ENCODE data around the gene NPBWR2.
"Not testable (repeated sequence)": the region's sequence is repeated elsewhere in the genome, so short reads cannot be mapped to it uniquely, and the experiment has no call there.

NPBWR2 gene

GRCh38 chr20:64143018-64143801 lies 35.8 kb upstream of the NPBWR2 start:
- no peak for DNase-seq (ENCODE audit: low read depth in 2 of 2)

GRCh38 chr20:64142590-64142989 lies 35.2 kb upstream of the NPBWR2 start:
- DNase-seq (ENCODE audit: low read depth in 2 of 2): no peak

GRCh38 chr20:64140956-64141355 lies 33.6 kb upstream of the NPBWR2 start:
- DNase-seq (ENCODE audit: low read depth in 2 of 2): no peak

GRCh38 chr20:64140061-64140931 lies 32.9 kb upstream of the NPBWR2 start:
- DNase-seq (ENCODE audit: low read depth in 2 of 2): no peak

GRCh38 chr20:64139199-64140060 lies 32.1 kb upstream of the NPBWR2 start:
- DNase-seq (ENCODE audit: low read depth in 2 of 2): no peak

- no peak for DNase-seq (ENCODE audit: low read depth in 2 of 2)
Observed at GRCh38 chr20:64138276-64138815, 31.0 kb upstream of the NPBWR2 start.

GRCh38 chr20:64137598-64138031 lies 30.2 kb upstream of the NPBWR2 start:
- DNase-seq (ENCODE audit: low read depth in 2 of 2): no peak

GRCh38 chr20:64136004-64136710 lies 28.8 kb upstream of the NPBWR2 start:
- no peak for DNase-seq (ENCODE audit: low read depth in 2 of 2)

GRCh38 chr20:64134744-64135143 lies 27.4 kb upstream of the NPBWR2 start:
- DNase-seq (ENCODE audit: low read depth in 2 of 2): not testable (repeated sequence)

GRCh38 chr20:64133951-64134407 lies 26.6 kb upstream of the NPBWR2 start:
- no peak for DNase-seq (ENCODE audit: low read depth in 2 of 2)

GRCh38 chr20:64131406-64131805 lies 24.0 kb upstream of the NPBWR2 start:
- DNase-seq (ENCODE audit: low read depth in 2 of 2): no peak

GRCh38 chr20:64130876-64131275 lies 23.5 kb upstream of the NPBWR2 start:
- DNase-seq (ENCODE audit: low read depth in 2 of 2): no peak

- no peak for DNase-seq (ENCODE audit: low read depth in 2 of 2)
Observed at GRCh38 chr20:64130271-64130670, 22.9 kb upstream of the NPBWR2 start.

GRCh38 chr20:64129146-64129782 lies 21.9 kb upstream of the NPBWR2 start:
- no peak for DNase-seq (ENCODE audit: low read depth in 2 of 2)

- not testable (repeated sequence) for DNase-seq (ENCODE audit: low read depth in 2 of 2)
Observed at GRCh38 chr20:64123517-64123916, 16.2 kb upstream of the NPBWR2 start.

- DNase-seq (ENCODE audit: low read depth in 2 of 2): not testable (repeated sequence)
Observed at GRCh38 chr20:64122927-64123326, 15.6 kb upstream of the NPBWR2 start.

GRCh38 chr20:64121586-64121985 lies 14.2 kb upstream of the NPBWR2 start:
- DNase-seq (ENCODE audit: low read depth in 2 of 2): no peak

- no peak for DNase-seq (ENCODE audit: low read depth in 2 of 2)
Observed at GRCh38 chr20:64119681-64120341, 12.4 kb upstream of the NPBWR2 start.

- no peak for DNase-seq (ENCODE audit: low read depth in 2 of 2)
Observed at GRCh38 chr20:64119301-64119680, 11.9 kb upstream of the NPBWR2 start.

- DNase-seq (ENCODE audit: low read depth in 2 of 2): not testable (repeated sequence)
Observed at GRCh38 chr20:64117432-64117777, 10.0 kb upstream of the NPBWR2 start.

Data from stimulated activated CD8-positive, alpha-beta memory T cell treated with anti-CD3 and anti-CD28 coated beads, Interleukin-15, amount 100 ng/mL, for 4 hours (primary cell).